ENCODE results near the gene NFRKB.
"Not testable (repeated sequence)": the region's sequence is repeated elsewhere in the genome, so short reads cannot be mapped to it uniquely, and the experiment has no call there.

The NFRKB gene

DNA sequence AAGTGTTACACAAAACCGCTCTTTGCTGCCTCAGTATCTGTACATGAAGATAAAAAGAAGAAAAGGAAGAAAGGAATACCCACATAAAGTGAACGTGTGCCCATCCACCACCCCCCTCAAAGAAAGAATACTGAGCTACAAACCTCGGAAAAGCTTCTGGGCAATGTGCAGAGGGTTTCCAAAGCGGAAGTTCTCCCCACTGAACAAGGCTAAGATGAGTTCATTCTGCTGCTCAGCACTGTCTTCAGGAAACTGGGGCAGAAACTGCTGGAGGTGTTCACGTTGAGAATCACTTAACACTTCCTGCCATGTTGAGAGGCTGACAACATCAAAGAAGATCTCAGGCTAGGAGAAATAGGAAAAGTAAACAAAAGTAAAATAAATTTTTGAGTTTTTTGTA, 6.9 kb downstream of the NFRKB start:
- DNase-seq = no peak

DNA sequence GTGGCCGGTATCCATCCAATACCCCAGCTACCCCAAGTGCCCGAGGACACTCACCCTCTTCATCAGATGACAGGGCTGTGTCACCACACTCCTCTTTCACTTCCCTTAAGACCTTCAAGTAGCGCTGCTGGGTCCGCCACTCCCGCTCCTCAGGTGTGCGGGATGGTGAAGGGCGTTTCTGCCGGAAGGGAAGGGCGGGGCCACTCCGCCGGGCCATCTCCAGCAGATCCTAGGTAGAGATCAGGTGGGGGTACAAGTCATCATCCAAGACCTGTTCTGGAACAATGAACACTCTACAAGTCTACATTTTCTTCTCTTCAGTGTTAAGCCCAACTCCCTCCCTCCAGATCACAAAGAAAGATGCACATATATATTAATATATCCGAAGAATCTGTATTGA, 10.0 kb downstream of the NFRKB start:
- DNase-seq = no peak

DNA sequence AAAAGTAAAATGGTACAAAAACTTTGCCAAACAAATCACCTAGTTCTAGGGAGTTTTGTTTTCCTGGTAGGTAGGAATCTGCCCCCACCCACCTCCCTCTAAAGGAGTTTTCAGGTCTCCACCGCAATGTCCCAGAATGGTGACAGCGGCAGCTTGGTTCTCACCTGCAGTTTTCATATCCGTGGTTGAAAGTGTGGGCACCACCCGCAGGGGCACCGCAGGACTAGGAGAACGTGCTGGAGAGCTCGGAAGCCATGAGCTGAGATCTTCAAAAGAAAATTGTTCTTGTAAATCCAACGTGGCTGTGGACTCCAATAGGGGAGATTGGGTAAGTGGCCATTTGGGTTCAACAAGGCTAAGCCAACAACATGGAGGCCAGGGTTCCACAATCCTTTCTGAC, 10.8 kb downstream of the NFRKB start:
- no peak for DNase-seq

DNA sequence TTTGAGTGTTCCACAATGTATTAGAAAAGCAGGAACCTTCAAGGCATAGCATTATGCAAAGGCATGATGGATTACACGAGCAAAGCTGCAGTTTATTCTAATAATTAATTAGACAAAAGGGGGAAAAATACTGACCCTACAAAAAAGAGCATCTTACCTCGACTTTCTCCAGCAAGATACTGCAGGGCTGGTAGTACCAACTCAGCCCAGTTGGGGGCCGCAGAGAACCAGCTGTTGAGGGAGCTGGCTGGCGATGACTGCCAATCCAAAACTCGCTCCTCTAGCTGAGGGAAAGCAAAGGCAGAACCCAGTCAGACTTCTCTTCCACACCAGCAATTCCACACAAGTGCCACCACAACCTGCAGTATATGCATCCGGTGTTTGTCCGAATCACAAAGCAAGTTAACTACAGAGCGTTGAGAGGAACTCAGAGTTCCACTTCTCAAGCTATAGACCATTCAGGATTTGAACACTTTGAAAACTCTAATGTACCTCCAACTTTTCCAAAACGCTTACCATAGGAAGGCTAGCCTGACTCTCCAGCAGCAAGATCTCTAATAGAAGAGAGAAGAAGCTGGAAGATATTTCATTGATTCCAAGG, 13.7 kb downstream of the NFRKB start:
- peak; percentile 24 for DNase-seq

DNA sequence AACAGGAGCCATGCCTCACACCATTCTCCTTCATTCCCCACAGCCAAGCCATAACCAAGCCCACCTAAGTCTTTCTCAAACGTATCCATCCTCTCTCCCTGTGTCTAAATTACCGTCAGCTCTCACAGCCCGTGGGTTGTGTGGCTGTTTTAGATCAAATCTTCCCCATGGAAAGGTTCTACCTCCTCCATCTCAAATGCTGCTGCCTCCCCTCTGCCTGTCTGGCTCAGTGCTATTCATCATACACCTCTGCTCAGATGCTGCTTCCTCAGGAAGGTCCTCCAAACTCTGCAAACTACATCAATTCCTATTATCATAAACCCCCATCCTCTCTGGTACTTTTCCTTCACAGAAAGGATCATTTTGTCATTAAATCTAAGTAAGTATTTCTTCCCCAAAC, 15.1 kb downstream of the NFRKB start:
- no peak for DNase-seq

DNA sequence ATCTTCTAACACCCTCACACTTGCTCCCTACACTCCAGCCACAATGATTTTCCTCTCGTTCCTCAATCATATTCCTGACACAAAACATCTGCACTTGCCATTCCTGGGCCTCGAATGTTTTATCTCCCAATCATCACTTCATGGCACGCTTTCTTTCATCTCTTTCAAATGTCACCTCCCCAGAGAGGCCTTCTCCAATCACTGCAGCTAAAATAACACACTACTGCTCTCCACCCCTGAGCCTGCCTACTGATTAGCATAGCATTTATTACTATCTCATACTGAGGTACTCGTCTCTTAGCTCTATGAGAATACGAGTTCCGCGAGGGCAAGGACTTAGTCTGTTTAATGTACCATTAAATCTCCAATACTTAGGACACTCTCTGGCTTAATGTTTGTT, 23.5 kb downstream of the NFRKB start:
- no peak for DNase-seq

DNA sequence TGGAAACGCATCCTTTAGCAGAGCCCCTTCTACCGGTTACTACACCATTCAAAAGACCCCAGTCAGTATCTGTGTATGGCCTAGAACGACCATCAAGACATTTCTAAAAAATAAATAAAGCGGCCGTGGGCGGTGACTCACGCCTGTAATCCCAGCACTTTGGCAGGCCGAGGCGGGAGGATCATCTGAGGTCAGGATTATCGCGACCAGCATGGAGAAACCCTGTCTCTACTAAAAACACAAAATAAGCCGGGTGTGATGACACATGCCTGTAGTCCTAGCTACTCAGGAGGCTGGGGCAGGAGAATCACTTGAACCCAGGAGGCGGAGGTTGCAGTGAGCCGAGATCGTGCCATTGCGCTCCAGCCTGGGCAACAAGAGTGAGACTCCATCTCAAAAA, 26.8 kb downstream of the NFRKB start:
- DNase-seq = peak; percentile 28

DNA sequence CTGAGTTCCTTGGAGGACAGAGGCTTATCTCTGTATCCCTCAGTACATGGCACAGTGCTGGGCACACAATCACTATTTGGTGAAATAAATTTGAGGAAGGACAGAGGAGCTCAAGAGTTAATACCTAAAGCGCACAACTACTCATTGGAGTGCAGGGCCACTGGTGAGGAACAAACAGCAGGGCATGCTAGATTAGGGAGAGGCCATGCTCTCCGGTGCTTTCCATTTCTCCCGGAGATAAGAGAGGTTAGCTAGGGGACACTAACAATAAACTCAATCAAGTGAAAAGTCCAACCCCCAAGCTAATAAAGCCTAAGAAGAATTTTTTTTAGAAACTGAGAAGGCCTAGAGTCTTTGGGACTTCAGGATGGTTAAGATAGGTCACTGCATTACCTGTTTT, 29.1 kb downstream of the NFRKB start:
- DNase-seq = no peak

DNA sequence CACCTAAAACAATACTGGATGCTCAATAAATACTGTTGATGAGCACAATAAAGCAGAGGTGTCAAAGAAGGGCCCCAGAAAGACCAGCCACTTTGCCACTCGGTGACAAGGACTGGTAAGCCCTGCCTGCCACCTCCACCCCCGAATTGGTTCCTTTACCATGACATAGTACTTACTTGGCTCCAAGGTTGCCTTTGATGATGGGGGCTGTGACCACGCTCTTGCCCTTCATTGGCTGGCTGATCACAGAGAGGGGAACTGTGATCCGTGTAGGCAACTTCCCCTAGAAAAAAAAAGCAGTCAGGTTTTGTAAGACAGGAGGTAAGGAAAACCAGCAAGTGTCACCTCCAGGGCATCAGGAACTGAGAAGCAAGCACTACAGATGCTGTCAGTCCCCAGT, 29.7 kb downstream of the NFRKB start:
- no peak for DNase-seq

DNA sequence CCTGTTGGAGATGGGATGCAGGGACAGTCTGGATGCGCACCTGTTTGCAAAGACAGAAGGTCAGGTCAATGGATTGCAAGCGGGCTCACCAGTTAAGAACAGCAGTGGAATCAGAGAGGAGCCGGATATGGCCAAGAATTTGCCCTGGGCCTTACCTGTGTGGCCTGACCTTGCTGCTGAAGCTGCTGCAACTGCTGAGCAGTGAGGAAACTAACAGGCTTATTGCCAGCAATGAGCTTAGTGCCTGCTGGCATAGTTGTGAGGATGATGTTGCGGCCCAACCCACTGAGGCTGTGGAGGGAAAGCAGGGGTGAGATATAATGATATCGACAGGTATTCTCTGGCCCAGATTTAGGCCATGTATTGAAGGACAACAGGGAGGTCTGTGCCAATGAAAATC, 30.6 kb downstream of the NFRKB start:
- no peak for DNase-seq

DNA sequence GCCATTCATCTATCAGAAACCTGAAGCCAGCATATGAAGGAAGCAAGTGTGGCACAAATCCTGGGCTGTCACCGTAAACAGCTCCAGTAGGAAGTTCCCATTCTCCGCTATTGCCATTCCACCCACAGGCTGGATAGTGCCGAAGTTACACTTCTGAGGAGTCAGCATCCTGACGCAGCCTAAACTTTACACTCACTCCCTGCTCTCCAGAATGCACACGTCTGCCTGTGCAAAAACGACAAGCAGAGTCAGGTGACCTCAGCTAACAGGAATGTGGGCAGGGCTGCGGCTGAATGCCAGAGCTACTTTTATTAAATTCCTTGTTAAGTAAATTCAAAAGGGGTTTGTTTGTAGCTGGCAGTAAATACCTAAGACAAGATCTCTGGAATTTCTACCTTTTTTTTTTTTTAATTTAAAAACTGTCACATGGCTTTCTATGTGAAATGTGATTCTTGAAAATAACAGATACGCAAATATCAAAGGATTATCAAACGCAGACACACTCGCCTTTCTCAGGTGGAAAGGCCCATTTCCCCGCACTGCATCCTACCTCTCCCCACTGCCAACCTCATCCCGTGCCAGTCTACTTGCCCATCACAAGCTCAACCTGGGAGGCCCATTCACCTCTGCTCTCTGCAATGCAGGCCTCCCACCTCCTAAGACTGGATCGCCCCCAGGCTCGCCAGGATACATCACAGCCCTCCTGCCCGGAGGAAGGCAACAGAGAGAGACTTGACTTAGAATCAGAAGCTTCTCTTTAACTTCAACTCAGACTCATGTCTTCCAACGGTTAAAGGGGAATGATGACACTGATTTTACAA, 33.5 kb downstream of the NFRKB start:
- DNase-seq = peak; percentile 96

DNA sequence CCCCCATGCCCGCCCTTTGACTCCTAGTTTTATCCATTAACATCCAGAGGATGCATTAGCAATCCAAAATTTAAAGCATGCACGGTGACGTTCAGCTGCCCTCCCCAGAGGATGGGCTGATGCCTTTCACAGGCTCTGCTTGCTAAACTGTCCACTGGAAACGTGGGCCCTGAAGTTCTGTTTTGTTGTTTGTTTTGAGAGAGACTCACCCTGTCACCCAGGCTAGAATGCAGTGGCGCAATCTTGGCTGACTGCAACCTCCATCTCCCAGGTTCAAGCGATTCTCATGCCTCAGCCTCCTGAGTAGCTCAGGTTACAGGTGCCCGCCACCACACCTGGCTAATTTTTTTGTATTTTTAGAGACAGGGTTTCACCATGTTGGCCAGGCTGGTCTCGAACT, 39.3 kb downstream of the NFRKB start:
- no peak for DNase-seq

DNA sequence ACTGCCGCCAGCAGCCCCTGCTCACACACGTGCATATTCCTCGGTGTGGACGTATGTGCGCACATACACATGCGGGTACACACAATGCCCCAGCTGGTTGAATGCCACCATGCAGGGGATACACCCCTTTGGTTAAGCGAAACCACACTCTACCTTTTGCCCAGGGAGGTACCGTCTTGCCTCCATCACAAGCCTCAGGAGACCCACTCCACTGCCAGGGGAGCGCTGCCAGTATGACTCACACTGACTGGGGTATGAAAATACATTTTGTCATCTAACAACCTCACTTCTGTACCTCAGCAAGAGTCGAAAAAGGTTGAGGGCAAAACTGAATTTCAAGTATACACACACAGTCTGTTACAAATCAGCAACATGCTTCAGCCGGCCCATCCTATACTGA, 40.3 kb downstream of the NFRKB start:
- DNase-seq = no peak

DNA sequence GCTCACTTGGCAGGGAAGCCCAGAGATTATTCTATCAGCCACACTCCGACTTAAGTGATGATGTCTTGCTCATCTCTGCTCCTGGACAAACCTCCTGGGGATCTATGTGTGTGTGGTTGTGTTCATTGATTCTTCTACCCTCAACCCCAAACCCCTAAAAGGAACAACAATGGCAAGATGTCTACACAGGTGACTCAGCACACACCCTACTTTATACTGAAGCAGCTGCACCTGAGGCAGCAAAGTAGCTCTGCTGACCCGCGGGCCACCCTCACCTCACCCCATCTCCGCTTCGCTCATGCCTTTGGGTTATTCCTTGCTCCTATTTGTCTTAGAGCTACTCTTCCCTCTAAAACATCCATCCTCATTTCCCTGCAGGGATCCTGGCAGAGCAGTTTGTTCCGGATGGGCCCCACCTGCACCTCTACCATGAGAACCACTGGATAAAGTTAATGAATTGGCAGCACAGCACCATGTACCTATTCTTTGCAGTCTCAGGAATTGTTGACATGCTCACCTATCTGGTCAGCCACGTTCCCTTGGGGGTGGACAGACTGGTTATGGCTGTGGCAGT, 41.1 kb downstream of the NFRKB start:
- DNase-seq = no peak

DNA sequence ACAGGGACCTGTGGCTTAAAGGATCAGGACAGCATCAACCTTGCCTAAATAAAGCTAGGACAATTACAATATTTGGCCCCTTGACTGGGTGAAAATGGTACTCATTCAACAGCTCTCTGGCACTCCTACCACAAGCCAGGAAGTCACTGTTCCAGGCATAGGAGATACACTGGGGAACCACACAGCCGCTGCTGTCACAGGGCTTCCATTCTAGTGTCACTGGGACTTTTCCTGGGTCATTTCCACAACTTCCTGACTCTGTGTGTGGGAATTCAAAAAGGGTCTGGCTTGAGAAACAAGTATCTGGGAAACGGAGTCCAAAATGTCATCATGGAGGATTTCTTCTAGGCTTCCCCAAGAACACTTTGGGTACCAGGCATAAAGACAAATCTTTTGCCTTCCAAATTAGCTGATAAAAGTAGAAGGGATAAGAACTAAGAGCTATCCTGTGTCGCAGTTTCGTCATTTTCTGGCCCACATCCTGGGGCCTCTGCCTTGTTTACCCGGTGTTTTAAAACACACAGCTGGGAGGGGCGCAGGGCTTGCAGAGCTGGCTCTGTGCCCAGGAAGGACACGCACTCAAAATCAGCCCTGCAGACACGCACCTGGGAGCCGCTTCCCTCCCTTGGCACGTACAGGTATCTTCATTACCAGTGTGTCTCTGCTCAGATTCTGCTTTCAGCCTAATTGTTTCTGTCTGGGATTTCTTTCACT, 41.7 kb downstream of the NFRKB start:
- no peak for DNase-seq

DNA sequence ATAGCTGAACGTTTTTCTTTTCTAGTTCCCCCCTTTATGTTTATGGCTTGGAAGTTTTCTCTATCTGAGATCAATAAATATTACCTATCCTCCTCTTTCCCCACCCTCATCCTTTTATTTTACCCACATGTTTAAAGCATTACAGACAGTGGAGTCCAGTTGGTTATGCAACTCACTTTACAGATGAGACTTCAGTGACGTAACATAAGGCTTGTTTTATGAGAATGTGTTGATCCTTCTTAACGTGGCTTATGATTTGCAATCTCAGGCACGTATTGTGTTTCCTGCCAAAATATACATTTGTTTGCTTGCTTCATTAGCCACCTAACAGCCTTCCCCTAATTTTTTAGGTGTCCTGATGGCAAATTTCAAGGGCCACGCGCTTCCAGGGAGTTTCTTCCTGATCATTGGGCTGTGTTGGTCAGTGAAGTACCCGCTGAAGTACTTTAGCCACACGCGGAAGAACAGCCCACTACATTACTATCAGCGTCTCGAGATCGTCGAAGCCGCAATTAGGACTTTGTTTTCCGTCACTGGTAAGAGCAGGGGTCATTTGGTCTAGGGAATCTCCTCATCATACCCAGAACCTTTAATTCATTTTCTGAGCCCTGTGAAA, 43.1 kb downstream of the NFRKB start:
- no peak for DNase-seq

DNA sequence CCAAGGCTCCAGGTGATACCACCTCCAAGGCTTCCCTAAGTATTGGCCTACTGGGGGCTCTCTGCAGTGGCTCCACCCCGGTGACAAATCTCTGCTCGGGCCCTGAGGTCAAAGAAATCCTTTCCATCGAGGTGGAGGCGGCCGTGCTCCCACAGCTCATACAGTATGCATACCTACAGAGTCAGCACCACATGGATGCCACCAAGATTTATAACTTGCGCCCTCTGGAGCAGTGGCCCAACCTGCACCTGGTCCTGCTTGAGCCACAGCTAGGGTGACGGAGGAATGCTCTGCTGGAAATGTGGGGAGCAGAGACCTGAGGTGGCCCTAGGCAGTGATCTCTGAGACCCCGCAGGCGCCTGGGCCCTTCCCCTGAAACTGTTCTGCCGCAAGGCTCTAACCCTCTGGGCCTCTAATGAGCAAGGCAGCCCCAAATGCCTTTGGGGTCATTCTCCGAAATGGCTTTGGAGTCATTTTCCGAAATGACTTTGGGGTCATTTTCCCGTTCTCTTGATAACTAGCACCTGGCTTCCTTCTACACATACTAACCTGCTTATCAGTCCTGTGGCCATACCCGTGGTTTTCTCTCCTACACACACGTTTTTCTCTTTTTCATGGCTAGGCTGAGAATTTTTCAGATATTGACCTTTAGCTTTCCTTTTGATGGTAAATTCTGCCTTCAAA, 45.8 kb downstream of the NFRKB start:
- DNase-seq = no peak

DNA sequence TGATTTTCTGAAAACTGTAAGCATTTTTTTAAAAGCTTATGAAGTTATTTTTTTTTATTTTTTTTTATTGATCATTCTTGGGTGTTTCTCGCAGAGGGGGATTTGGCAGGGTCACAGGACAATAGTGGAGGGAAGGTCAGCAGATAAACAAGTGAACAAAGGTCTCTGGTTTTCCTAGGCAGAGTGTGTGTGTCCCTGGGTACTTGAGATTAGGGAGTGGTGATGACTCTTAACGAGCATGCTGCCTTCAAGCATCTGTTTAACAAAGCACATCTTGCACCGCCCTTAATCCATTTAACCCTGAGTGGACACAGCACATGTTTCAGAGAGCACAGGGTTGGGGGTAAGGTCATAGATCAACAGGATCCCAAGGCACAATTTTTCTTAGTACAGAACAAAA, 48.0 kb downstream of the NFRKB start:
- DNase-seq = not testable (repeated sequence)

DNA sequence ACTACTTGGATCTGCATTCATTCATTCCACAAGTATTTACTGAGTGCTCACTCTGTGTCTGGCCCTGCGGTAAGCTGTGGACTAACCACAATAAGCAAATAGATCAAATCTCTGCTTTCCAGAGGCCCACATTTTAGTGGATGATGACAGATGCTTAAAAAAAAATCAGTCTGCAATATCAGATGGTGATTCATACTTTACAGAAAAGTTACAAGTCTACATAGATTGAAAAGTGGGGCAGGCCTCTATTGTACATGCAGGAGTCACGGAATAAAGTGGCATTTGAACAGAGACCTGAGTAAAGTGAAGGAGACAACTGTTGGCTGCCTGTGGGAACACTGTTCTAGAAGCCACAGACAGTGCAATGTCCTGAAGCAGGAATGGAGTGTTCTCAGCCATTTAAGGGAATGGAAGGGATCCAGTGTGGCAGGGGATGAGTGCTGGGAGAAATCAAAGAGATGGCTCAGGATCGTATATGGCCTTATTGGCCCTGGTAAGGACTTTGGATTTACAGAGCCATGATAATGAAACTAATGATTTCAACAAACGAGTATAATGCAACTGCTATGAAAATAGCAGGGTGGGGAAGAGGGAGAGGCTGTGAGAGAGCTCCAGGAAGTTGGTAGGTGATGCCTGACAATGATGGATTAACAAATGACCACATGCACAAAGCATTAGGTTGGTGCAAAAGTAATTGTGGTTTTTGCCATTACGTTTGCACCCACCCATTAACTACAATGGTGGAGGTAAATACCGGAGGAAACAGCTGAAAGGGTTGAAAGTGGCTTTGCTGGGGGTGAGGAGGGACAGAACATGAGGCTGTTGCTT, 48.7 kb downstream of the NFRKB start:
- DNase-seq = peak; percentile 97

All from fibroblast of skin of right biceps (primary cell).